Vagina (tissue), 2 donors: ENCODE data around the gene PIGP.

Experiments used
- CTCF ChIP-seq, 3 experiments: fragments of 450-650 bp in 2 of 3; fragments of 200-600 bp in 1 of 3; sonication (generic) in 1 of 3; IDR thresholded peaks; one replicate each; pipeline ENCODE4 v1.5.1; 2017 to 2019; ENCODE audit warnings: antibody characterized with exemption in 3 of 3, mild to moderate bottlenecking in 2 of 3, moderate library complexity in 2 of 3
- POLR2AphosphoS5 ChIP-seq, 2 donors: sonication (generic); formaldehyde crosslinking; IDR thresholded peaks; one replicate each; pipeline ENCODE4 v1.9.0; 2017; ENCODE audit warnings: antibody characterized with exemption in 2 of 2, mild to moderate bottlenecking in 2 of 2, low read depth in 1 of 2; ENCODE audit not compliant: insufficient read depth in 1 of 2

DNA sequence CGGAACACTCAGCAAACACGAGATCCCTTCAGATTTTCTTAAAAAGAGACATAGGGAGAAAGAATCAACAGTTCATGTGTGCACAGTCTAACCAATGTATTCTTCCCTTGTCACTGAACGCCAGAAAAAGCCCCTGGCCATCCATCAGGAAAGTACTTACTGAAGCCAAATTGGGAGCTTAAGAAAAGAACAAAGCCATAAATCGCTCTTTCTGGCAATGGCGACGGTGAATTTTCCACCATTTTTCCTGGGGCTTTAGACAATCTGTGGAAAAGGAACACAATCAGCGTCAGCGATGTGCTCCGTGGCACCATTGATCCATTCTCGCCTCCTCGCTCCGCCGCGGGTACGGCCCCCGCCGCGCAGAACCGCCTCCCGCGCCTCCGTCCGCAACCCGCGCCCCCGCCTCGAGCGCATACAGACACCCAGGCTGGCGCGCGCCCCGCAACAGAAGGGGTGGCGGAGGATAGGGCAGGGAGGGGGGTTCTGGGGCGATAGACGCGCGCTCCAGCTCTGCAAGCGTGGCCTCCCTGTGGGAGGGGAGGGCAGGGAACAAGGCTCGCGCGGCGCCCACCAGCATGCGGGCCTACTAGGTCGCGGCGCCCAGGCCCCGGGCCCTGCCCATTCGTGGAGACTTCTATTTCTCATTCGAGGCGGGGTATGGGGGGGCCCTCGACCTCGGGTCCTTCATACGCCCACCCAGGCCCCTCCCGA is 440 bp downstream of the PIGP start:
- TF ChIP-seq CTCF (IDR thresholded peaks at IDR 0.05) (no peak), POLR2AphosphoS5 (IDR thresholded peaks at IDR 0.05; ENCODE audit: insufficient read depth in 1 of 2, low read depth in 1 of 2) (no peak)
